Epidermal melanocyte (primary cell): ENCODE measurements around the gene KRT9.
"Not testable (repeated sequence)": the region's sequence is repeated elsewhere in the genome, so short reads cannot be mapped to it uniquely, and the experiment has no call there.

Experiments
- DNase-seq: peaks from one replicate; pipeline ENCODE4 v3.0.0; 2011; ENCODE audit warnings: low spot score; ENCODE audit not compliant: insufficient read length

Gene KRT9

DNA sequence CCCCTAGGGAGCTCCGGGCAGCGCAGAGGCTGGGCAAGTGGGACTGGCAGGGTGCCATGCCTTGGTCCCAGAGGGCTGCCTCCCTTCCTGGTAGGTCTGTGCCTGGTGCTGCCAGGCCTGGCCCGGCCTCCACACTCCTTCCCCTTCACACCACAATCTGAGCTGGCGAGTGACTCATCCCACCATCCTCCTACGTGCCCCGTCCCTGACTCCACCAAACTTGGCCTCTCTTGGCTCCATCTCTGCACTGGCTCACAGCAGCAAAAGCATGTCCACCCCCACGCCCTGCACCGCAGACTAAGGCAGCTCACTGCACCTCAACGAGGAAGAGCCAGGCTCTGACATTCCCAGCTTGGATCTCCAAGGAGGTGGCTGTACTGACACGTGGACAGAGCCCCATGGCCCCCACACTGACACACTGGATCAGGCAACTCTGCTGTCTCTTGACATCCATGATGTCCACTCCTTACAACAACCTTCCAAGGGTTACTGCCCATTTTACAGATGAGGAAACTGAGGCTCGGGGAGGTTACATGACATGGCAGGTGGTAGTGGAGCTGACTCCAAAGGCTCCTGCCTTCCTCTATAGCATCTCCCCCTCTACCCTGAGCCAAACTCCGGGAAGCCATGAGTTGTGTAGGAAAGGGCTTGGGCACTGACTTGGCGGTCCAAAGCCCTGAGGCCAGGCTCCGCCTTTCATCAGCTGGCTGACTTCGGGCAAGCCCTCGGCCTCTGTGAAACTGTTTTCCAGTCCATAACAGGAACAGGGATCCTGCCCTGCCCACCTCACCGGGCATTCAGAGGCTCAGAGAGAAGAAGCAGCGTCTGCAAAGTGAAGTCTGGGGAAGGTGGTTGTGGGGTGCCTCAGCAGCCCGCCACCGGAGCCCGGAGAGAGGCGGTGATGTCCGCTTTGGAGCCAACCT lies 23.7 kb downstream of the KRT9 start:
- DNase-seq, result peak; percentile 47

- no peak for DNase-seq
Measured at GRCh38 chr17:41547378-41547841, 24.4 kb downstream of the KRT9 start.

GRCh38 chr17:41546819-41547218 lies 25.0 kb downstream of the KRT9 start:
- no peak for DNase-seq

DNA sequence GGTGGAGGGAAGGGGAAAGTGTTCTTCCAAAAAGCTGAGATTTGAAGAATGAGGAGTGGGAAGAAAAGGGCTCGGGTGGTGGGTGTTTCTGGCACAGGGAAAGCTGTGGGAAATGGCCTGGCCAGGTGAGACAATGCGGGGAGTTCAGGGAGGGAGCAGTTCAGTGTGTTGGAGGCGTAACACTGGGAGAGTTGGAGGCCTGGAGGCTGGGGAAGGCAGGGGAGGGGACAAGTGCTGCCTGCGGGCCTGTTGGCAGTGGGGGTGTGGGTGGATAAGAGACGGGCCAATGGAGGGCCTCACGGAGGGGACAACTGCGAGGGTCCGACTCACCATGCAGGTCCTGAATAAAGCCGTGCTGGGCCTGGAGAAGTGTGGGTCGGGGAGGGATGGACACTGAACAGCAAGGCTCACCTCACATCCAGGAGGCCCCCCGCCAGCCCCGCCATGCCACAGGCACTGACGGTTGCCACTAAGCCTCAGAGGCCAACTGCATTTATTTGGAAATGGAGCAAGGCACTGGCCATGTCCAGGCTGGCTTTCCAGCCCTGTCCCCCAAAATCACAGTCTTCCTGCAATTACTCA lies 25.9 kb downstream of the KRT9 start:
- DNase-seq, result no peak

DNA sequence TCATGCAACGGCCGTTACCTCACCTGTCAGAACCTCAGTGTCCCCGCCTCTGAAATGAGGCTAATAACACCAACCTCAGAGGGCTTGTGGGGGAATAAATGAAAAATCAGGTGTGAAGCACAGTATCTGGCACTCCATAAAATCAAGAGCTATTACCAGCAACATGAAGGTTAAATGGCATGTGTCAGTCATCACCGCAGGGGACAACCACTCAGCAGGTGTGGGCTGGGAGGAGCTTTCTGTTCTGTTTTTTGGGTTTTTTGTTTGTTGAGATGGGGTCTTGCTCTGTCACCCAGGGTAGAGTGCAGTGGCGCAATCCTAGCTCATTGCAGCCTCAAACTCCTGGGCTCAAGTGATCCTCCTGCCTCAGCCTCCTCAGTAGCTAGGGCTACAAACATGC lies 26.9 kb downstream of the KRT9 start:
- DNase-seq, result no peak

GRCh38 chr17:41544491-41544892 lies 27.4 kb downstream of the KRT9 start:
- no peak for DNase-seq

DNA sequence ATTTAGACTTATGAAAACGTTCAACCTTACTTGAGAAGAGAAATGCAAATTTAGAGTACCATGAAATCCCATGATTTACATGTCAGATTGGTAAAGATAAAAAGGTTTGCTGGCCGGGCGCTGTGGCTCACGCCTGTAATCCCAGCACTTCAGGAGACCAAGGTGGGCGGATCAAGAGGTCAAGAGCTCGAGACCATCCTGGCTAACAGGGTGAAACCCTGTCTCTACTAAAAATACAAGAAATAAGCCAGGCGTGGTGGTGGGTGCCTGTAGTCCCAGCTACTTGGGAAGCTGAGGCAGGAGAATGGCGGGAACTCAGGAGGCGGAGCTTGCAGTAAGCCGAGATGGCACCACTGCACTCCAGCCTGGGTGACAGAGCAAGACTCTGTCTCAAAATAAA lies 29.1 kb downstream of the KRT9 start:
- not testable (repeated sequence) for DNase-seq

- DNase-seq, result no peak
Measured at GRCh38 chr17:41542357-41542756, 29.5 kb downstream of the KRT9 start.

GRCh38 chr17:41540921-41541625 lies 30.8 kb downstream of the KRT9 start:
- DNase-seq, result no peak

GRCh38 chr17:41539979-41540701 lies 31.7 kb downstream of the KRT9 start:
- no peak for DNase-seq

GRCh38 chr17:41539071-41539492 lies 32.8 kb downstream of the KRT9 start:
- DNase-seq, result no peak

GRCh38 chr17:41538565-41538991 lies 33.3 kb downstream of the KRT9 start:
- DNase-seq, result no peak

DNA sequence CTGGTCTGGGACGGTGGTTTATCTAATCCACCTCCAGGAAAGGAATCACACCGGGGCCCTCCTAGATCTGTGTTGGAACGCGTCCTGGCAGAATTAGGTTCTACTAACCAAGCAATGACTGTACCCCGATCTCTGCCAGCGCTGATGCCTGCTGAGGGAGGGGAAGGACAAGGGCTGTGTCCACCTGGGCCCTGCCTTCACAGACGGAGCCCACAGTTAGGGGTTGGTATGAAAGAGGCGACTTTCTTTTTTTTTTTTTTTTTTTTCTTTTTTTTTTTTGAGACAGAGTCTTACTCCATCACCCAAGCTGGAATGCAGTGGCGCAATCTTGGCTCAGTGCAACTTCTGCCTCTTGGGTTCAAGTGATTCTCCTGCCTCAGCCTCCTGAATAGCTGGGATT lies 33.9 kb downstream of the KRT9 start:
- DNase-seq, result no peak

DNA sequence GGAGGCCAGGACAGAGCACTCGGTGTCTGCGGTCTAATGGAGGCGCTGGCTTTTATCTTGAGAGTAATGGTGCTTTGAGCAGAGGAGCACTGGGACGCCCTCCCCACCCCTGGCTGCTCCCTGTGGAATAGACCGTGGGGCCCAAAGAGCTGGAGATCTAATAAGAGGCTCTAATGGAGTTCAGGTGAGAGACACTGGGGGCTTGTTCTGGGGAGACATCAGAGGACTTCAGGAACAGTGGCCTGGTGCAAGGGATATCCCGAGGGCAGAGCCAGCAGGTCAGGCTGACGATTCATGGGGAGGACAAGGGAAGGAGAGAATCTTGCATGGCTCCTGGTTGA lies 34.3 kb downstream of the KRT9 start:
- no peak for DNase-seq

- no peak for DNase-seq
Measured at GRCh38 chr17:41536741-41537613, 34.9 kb downstream of the KRT9 start.

GRCh38 chr17:41535764-41536481 lies 35.9 kb downstream of the KRT9 start:
- no peak for DNase-seq

DNA sequence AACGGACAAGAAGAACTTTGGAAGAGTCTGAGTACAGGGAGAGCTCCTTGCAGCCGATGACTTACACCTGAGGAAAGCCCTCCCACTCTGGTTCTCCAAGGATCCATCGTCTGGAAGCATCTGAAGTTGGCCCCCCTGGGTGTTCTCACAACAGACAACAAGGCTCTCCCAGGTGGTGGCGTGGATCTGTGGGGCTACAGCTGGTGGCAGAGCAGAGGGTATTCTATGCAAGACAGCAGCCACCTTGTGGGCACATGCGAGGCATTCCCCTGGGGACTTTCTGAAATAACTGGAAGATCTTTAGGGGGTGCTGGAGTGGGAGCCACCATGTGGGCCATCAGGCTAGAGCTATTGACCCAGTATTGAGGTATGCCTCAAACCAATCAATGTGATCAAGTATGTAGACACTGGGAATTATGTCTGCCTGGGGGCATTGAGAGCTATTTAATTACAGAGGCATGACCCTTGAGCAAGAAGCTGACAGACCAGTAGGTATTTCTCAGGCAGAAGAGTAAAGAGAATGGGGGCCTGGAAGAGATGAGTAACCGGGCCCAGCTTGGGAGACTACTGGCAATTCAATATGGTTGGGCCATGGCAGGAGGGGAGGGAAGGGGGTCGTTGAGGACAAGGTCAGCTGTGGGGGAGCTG lies 36.8 kb downstream of the KRT9 start:
- no peak for DNase-seq

GRCh38 chr17:41533613-41534012 lies 38.2 kb downstream of the KRT9 start:
- DNase-seq, result no peak

GRCh38 chr17:41532947-41533570 lies 38.8 kb downstream of the KRT9 start:
- DNase-seq, result no peak
